ENCODE measurements around the gene FCHO2.

Gene FCHO2, protein sequence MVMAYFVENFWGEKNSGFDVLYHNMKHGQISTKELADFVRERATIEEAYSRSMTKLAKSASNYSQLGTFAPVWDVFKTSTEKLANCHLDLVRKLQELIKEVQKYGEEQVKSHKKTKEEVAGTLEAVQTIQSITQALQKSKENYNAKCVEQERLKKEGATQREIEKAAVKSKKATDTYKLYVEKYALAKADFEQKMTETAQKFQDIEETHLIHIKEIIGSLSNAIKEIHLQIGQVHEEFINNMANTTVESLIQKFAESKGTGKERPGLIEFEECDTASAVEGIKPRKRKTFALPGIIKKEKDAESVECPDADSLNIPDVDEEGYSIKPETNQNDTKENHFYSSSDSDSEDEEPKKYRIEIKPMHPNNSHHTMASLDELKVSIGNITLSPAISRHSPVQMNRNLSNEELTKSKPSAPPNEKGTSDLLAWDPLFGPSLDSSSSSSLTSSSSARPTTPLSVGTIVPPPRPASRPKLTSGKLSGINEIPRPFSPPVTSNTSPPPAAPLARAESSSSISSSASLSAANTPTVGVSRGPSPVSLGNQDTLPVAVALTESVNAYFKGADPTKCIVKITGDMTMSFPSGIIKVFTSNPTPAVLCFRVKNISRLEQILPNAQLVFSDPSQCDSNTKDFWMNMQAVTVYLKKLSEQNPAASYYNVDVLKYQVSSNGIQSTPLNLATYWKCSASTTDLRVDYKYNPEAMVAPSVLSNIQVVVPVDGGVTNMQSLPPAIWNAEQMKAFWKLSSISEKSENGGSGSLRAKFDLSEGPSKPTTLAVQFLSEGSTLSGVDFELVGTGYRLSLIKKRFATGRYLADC

DNA sequence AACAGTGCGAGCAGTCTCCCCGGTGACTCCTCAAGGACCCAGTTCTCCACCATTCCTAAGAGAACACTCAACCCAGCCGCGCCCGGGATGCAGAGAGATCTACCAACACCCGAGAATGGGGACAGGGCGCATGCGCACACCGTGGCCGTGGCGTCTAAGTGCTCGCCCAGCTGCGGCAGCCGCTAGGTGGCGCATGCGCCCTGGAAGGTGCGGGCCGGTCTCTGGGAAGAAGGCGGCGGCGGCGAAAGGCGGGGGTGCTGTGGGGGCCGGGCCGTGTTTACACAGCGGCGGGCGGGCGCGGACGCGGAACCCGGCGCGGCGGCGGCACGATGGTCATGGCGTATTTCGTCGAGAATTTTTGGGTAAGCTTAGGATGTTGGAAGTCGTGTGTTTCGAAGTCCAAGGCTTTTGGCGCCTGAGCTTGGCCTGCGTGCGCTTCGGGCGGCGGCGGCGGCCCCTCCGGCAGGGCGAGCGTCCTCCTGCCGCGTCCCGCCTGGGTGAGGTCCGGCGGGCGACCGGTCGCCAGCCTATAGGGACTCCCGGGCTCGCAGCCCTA is at the start of gene FCHO2:
Gene FCHO2, plus strand, starts transcription at position 274 of the 556 bp plus-strand sequence. Its CDS starts 56 bp downstream, at position 330.
- DNase-seq (ENCODE audit: insufficient read length, low spot score) (peak; percentile 79), FAIRE-seq (no peak)
- TF ChIP-seq, protein P1, sequence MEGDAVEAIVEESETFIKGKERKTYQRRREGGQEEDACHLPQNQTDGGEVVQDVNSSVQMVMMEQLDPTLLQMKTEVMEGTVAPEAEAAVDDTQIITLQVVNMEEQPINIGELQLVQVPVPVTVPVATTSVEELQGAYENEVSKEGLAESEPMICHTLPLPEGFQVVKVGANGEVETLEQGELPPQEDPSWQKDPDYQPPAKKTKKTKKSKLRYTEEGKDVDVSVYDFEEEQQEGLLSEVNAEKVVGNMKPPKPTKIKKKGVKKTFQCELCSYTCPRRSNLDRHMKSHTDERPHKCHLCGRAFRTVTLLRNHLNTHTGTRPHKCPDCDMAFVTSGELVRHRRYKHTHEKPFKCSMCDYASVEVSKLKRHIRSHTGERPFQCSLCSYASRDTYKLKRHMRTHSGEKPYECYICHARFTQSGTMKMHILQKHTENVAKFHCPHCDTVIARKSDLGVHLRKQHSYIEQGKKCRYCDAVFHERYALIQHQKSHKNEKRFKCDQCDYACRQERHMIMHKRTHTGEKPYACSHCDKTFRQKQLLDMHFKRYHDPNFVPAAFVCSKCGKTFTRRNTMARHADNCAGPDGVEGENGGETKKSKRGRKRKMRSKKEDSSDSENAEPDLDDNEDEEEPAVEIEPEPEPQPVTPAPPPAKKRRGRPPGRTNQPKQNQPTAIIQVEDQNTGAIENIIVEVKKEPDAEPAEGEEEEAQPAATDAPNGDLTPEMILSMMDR (IDR thresholded peaks at IDR 0.05; ENCODE audit: insufficient read depth, missing control alignments), result peak; percentile 65

DNA sequence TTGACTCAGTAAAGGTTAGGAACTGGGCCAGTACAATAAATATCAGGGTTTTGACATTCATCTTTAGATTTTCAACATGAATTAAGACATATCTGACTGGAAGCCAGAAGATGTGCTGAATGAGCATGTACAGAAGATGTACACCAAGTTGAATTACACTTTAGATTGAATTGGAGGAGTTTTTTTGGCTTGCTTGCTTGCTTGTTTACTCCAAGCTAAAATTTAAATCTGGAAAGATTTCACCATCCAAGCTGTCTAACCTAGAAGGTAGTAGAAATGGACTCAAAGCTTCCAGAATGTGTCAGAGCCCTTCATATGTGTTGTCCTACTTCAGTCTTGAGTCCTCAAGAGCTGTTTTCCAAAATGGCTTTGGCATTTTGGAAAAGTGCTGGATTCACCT is 49.0 kb upstream of the FCHO2 start:
- TF ChIP-seq, protein P1 (IDR thresholded peaks at IDR 0.05; ENCODE audit: insufficient read depth, missing control alignments), result no peak
- FAIRE-seq (no peak), DNase-seq (ENCODE audit: insufficient read length, low spot score) (no peak)

DNA sequence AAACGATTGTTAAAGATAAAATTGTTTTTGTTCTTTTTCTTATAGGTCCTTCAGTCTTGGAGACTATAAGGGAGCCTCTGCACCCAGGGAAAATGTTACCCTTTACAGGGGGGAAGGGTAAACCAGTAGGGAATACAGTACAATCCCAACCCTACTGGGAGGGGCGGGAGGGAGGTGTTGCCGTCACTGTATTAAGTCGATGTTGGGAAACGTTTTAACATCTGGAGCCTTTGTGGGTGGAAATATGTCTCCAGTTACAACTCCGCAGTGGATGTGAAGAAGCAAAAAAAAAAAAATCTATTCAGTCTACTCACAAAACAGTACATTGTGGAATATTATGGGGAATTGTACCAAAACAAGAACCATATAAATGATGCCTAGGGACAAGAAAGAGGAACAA is 47.2 kb upstream of the FCHO2 start:
- no peak for DNase-seq (ENCODE audit: insufficient read length, low spot score)
- TF ChIP-seq, protein P1 (IDR thresholded peaks at IDR 0.05; ENCODE audit: insufficient read depth, missing control alignments), result no peak
- no peak for FAIRE-seq

DNA sequence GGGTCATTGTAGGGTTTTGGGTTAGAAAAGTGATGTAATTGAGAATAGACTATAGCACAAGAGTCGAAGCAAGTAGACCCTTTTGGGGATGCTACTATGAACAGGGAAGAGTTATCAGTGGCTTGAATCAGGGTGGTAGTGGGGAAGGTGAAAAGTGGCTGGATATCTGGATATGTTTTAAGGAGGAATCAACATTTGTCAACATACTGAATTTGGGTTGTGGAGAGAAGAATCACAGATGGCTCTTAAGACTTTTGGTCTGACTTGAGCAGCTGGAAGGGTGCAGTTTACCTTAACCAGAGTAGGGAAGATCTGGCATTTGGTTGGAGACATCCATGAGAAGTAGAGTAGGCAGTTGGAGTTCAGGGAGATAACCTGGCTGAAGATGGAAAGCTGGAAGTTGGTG is 38.5 kb upstream of the FCHO2 start:
- DNase-seq (ENCODE audit: insufficient read length, low spot score) (no peak), FAIRE-seq (no peak)
- TF ChIP-seq, protein P1 (IDR thresholded peaks at IDR 0.05; ENCODE audit: insufficient read depth, missing control alignments), result no peak

DNA sequence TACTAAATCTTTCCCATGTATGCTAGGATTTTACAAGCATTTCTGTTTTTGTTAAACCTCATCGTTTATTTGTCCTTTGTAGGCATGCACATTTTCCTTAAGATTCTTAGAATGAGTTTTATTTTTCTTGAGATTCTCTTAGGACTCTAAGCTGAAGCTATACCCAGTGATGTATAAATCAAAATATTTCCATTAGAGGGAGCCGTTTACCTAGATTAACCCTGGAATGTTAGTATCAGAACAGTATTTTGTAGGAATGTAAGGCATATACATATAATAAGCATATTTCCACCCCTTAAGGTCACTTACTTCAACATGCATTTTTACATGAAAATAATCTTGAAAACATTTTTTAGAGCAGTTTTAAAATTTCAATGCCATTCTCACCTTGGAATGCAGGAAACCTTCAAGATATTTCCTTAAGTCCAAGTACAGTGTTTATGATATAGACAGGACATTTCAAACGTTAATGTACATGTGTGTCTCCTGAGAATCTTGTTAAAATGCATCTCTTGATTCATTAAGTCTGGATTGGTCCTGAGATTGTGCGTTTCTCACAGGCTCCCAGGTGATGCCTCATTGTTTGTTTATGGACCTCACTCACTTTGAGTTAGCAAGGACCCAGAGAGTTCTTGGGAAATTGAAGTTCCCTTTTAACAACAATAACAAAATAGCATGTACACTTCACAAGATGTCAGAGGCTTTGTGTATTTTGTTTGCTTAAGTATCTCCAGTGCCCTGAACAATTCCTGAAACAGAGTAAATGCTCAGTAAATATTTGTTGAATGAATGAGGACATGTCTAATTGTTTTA is 34.9 kb upstream of the FCHO2 start:
- DNase-seq (ENCODE audit: insufficient read length, low spot score), result no peak
- TF ChIP-seq, protein P1 (IDR thresholded peaks at IDR 0.05; ENCODE audit: insufficient read depth, missing control alignments), result peak; percentile 38
- FAIRE-seq, result no peak

DNA sequence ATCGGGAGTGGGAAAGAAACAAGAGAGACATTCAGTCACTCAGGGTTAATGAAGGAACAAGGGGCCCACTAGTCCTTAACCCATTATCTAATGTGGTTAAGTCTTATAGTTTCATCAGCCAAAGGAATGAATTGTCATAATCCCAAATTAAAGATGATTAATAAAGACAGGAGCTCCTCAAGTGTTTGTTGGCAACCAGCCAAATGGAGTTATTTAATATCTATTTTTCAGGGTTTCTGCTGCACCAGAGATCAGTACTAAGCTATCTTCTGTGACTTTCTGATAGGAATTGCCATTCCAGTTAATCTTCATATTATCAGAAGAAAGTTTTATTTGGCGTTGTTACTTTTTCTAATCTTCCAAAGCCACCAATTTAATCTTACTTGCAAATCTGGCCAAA is 34.0 kb upstream of the FCHO2 start:
- DNase-seq (ENCODE audit: insufficient read length, low spot score), result no peak
- FAIRE-seq, result no peak

More for the DNA sequence above, 34.0 kb upstream of the FCHO2 start:
- TF ChIP-seq, protein P1 (IDR thresholded peaks at IDR 0.05; ENCODE audit: insufficient read depth, missing control alignments), result no peak

All from D721Med (cell line).